T-helper 22 cell (primary cell): Measurements from ENCODE around the gene PRICKLE2.
"Not testable (repeated sequence)": the region's sequence is repeated elsewhere in the genome, so short reads cannot be mapped to it uniquely, and the experiment has no call there.

ENCODE experiments used
- DNase-seq: peaks from one replicate; pipeline ENCODE4 v3.0.0-alpha.2; 2020; ENCODE audit warnings: low read depth

The PRICKLE2 gene

GRCh38 chr3:64098670-64099069 lies 126.6 kb downstream of the PRICKLE2 start:
- DNase-seq: no peak

- no peak for DNase-seq
Measured at GRCh38 chr3:64097920-64098319, 127.3 kb downstream of the PRICKLE2 start.

- no peak for DNase-seq
Measured at GRCh38 chr3:64095802-64096201, 129.5 kb downstream of the PRICKLE2 start.

GRCh38 chr3:64094713-64095079 lies 130.6 kb downstream of the PRICKLE2 start:
- DNase-seq: no peak

- no peak for DNase-seq
Measured at GRCh38 chr3:64093825-64094712, 131.2 kb downstream of the PRICKLE2 start.

GRCh38 chr3:64093211-64093610 lies 132.1 kb downstream of the PRICKLE2 start:
- no peak for DNase-seq

GRCh38 chr3:64091501-64091900 lies 133.8 kb downstream of the PRICKLE2 start:
- no peak for DNase-seq

GRCh38 chr3:64089386-64089785 lies 135.9 kb downstream of the PRICKLE2 start:
- DNase-seq: not testable (repeated sequence)

- no peak for DNase-seq
Measured at GRCh38 chr3:64088408-64089205, 136.7 kb downstream of the PRICKLE2 start.

- no peak for DNase-seq
Measured at GRCh38 chr3:64086479-64087252, 138.6 kb downstream of the PRICKLE2 start.

- no peak for DNase-seq
Measured at GRCh38 chr3:64084640-64085039, 140.6 kb downstream of the PRICKLE2 start.

GRCh38 chr3:64083575-64083974 lies 141.7 kb downstream of the PRICKLE2 start:
- no peak for DNase-seq

GRCh38 chr3:64082961-64083541 lies 142.2 kb downstream of the PRICKLE2 start:
- DNase-seq: no peak

- DNase-seq: no peak
Measured at GRCh38 chr3:64082411-64082810, 142.9 kb downstream of the PRICKLE2 start.

- DNase-seq: no peak
Measured at GRCh38 chr3:64081235-64081630, 144.0 kb downstream of the PRICKLE2 start.

GRCh38 chr3:64080616-64081234 lies 144.5 kb downstream of the PRICKLE2 start:
- DNase-seq: no peak

GRCh38 chr3:64079369-64080150 lies 145.7 kb downstream of the PRICKLE2 start:
- no peak for DNase-seq

- no peak for DNase-seq
Measured at GRCh38 chr3:64078966-64079365, 146.3 kb downstream of the PRICKLE2 start.

- no peak for DNase-seq
Measured at GRCh38 chr3:64074895-64075679, 150.2 kb downstream of the PRICKLE2 start.

GRCh38 chr3:64074060-64074459 lies 151.2 kb downstream of the PRICKLE2 start:
- DNase-seq: no peak
